GM23338 (cell line): ENCODE measurements around the gene UBL7. TPM values are rescaled to one million over a fixed set of nuclear protein-coding genes. Genes with fewer than 3 reads are reported as not detected.
A peak's percentile ranks its signal among the peaks of the same experiment; 100 is the strongest.

Source experiments
- ATAC-seq: fragments of 200-7000 bp; cut with Tn5 transposase; 3 replicates; pipeline ENCODE4 v1.9.1; 2020
- DNase-seq: peaks from one replicate; pipeline ENCODE4 v3.0.0-alpha.2; 2015; ENCODE audit warnings: low spot score
- H2AFZ ChIP-seq: fragments of 200-600 bp; sonication (generic); 2 replicates; pipeline ENCODE4 v1.8.0; 2016; ENCODE audit warnings: antibody characterized with exemption, mild to moderate bottlenecking, moderate library complexity
- H3F3A ChIP-seq: fragments of 200-600 bp; sonication (generic); replicated peaks from 2 replicates; pipeline ENCODE4 v1.8.0; 2017; ENCODE audit warnings: antibody characterized with exemption, mixed run types, low read depth
- H3K27ac ChIP-seq: fragments of 200-600 bp; sonication (generic); 2 replicates; pipeline ENCODE4 v1.6.1; 2016; ENCODE audit warnings: low read depth
- H3K27me3 ChIP-seq: fragments of 200-600 bp; sonication (generic); 2 replicates; pipeline ENCODE4 v1.8.0; 2016; ENCODE audit warnings: mild to moderate bottlenecking, mixed run types, moderate library complexity; ENCODE audit not compliant: insufficient read depth
- H3K36me3 ChIP-seq: fragments of 200-600 bp; sonication (generic); 2 replicates; pipeline ENCODE4 v1.8.0; 2016; ENCODE audit warnings: mild to moderate bottlenecking; ENCODE audit not compliant: insufficient read depth
- H3K4me1 ChIP-seq: fragments of 200-600 bp; sonication (generic); 2 replicates; pipeline ENCODE4 v1.8.0; 2016; ENCODE audit warnings: mild to moderate bottlenecking, moderate library complexity; ENCODE audit not compliant: insufficient read depth
- H3K4me2 ChIP-seq: fragments of 200-600 bp; sonication (generic); 2 replicates; pipeline ENCODE4 v1.7.1; 2017; ENCODE audit warnings: mixed run types
- H3K4me3 ChIP-seq: fragments of 200-600 bp; sonication (generic); 2 replicates; pipeline ENCODE4 v1.6.1; 2016; ENCODE audit warnings: mixed run types
- H3K79me2 ChIP-seq: fragments of 200-600 bp; sonication (generic); replicated peaks from 2 replicates; pipeline ENCODE4 v1.8.0; 2017; ENCODE audit warnings: mild to moderate bottlenecking; ENCODE audit not compliant: insufficient read depth
- H3K9me2 ChIP-seq: fragments of 200-600 bp; sonication (generic); 2 replicates; pipeline ENCODE4 v1.8.0; 2017; ENCODE audit not compliant: insufficient read depth
- H4K20me1 ChIP-seq: fragments of 200-600 bp; sonication (generic); replicated peaks from 2 replicates; pipeline ENCODE4 v1.8.0; 2017; ENCODE audit warnings: mild to moderate bottlenecking; ENCODE audit not compliant: insufficient read depth
- H3K27ac Mint-ChIP-seq: 2 replicates; pipeline ENCODE4 v1.8.0; 2020; ENCODE audit warnings: inconsistent platforms, mild to moderate bottlenecking, moderate library complexity, mixed read lengths
- H3K27me3 Mint-ChIP-seq: 3 replicates; pipeline ENCODE4 v1.8.0; 2022; ENCODE audit warnings: low read depth, mild to moderate bottlenecking, moderate library complexity, mixed read lengths, inconsistent platforms; ENCODE audit not compliant: insufficient read depth, poor library complexity
- H3K36me3 Mint-ChIP-seq: 3 replicates; pipeline ENCODE4 v1.8.0; 2021; ENCODE audit warnings: low read depth, mild to moderate bottlenecking, inconsistent platforms, moderate library complexity, mixed read lengths
- H3K4me1 Mint-ChIP-seq: 3 replicates; pipeline ENCODE4 v1.8.0; 2020; ENCODE audit warnings: mild to moderate bottlenecking, inconsistent platforms, mixed read lengths
- H3K4me3 Mint-ChIP-seq: 3 replicates; pipeline ENCODE4 v1.8.0; 2021; ENCODE audit warnings: moderate library complexity, mild to moderate bottlenecking, inconsistent platforms, mixed read lengths
- H3K9me3 Mint-ChIP-seq: 3 replicates; pipeline ENCODE4 v1.8.0; 2020; ENCODE audit warnings: moderate library complexity, mild to moderate bottlenecking, inconsistent platforms, mixed read lengths
- CREB1 ChIP-seq: fragments of 250-450 bp; sonication (Bioruptor Pico); IDR thresholded peaks from 2 replicates; pipeline ENCODE4 v1.5.0; 2020; ENCODE audit warnings: low read depth, mild to moderate bottlenecking, moderate library complexity
- EZH2 ChIP-seq: fragments of 200-600 bp; sonication (generic); IDR thresholded peaks from one replicate; pipeline ENCODE4 v1.8.0; 2017; ENCODE audit warnings: antibody characterized with exemption, mild to moderate bottlenecking, low read depth; ENCODE audit not compliant: unreplicated experiment
- EZH2phosphoT487 ChIP-seq: fragments of 200-600 bp; sonication (generic); IDR thresholded peaks from one replicate; pipeline ENCODE4 v1.8.1; 2018; ENCODE audit warnings: antibody characterized with exemption; ENCODE audit not compliant: unreplicated experiment
- JUNB ChIP-seq: IDR thresholded peaks from one replicate; pipeline ENCODE4 v1.6.1; 2016; ENCODE audit warnings: antibody characterized with exemption; ENCODE audit not compliant: unreplicated experiment
- POLR2AphosphoS5 ChIP-seq: IDR thresholded peaks from 2 replicates; pipeline ENCODE4 v1.6.1; 2016; ENCODE audit warnings: antibody characterized with exemption, low read depth
- ZNF331 ChIP-seq: fragments of 250-450 bp; sonication (Bioruptor Pico); IDR thresholded peaks from 2 replicates; pipeline ENCODE4 v1.5.0; 2020; ENCODE audit warnings: low read depth, mild to moderate bottlenecking, moderate library complexity
- polyA plus RNA-seq: library from polyadenylated mRNA; unstranded; fragments of >200 nt; fragmentation: Nextera tagmentation; extraction: Ambion mirVana; gene quantifications from 2 replicates; pipeline ENCODE4 v1.2.1, GENCODE V29; 2016
- total RNA-seq: library from RNA; depleted of rRNA; stranded (reverse); fragments of >200 nt; shearing (Covaris generic); gene quantifications from 2 replicates; pipeline ENCODE4 v1.2.3, GENCODE V29; 2014
- TF ChIP-seq, protein P1 (sequence below): IDR thresholded peaks from one replicate; pipeline ENCODE4 v1.6.1; 2018; ENCODE audit warnings: antibody characterized with exemption; ENCODE audit not compliant: unreplicated experiment

UBL7 gene
- total and polyA plus RNA-seq, 2 experiments from 2014 or later, result 73.7 to 99.2 TPM

DNA sequence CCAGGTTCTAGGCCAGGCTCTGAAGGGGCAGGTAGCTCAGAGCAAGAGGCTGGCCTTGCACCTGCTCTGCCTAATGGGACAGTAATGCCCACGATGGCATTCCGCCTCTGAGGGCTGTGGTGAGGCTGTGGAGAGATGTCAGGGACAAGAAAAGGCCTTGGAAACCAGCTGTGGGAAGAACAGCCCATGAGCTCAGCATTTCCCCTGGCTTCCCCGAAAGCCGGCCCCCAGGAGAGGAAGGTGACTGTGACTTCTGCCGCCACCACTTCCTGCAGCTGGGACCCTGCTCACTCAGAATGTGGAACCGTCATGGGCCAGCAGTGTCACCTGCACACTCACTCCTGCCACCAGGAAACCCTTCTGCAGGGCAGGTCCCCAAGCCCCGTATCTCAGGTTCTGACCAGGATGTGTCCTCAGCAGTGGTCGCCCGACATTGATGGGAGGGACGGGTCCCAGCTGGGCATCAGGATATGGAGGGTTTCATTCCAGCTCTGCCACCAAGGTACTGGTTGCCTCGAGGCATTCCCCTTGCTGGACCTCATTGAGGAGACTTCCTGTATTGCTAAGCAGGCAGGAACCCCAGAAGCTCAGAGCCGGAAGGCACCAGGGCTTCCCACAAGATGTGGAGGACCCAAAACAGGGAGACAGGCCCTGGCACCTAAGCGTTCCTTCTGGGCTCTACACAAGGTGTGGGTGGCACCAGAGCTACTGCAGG is 57.9 kb downstream of the UBL7 start:
- H3K27me3 ChIP-seq, result no peaks in the 10 kb centered on the region
- H3K27ac ChIP-seq, result no peak overlapping the region
- peaks cover 9% of the 10 kb centered on the region; the same call in 1 of the 2 replicates for H3K4me1 ChIP-seq
- no peaks in the 10 kb centered on the region for H3K79me2 ChIP-seq
- no peak for TF ChIP-seq EZH2
- H3K4me3 Mint-ChIP-seq, result no peak overlapping the region
- H3K9me3 Mint-ChIP-seq, result no peaks in the 10 kb centered on the region
- H2AFZ ChIP-seq, result no peak overlapping the region
- H3K9me2 ChIP-seq, result no peaks in the 10 kb centered on the region
- H3K27me3 Mint-ChIP-seq, result peaks cover 14% of the 10 kb centered on the region
- peaks cover 24% of the 10 kb centered on the region for H3K4me1 Mint-ChIP-seq
- H3K27ac Mint-ChIP-seq, result no peak overlapping the region
- H3F3A ChIP-seq, result no peaks in the 10 kb centered on the region
- ATAC-seq (no peak), DNase-seq (no peak)
- H3K36me3 ChIP-seq, result no peaks in the 10 kb centered on the region
- H3K36me3 Mint-ChIP-seq, result no peaks in the 10 kb centered on the region
- H4K20me1 ChIP-seq, result no peaks in the 10 kb centered on the region
- H3K4me2 ChIP-seq, result no peak overlapping the region
- no peak overlapping the region for H3K4me3 ChIP-seq

DNA sequence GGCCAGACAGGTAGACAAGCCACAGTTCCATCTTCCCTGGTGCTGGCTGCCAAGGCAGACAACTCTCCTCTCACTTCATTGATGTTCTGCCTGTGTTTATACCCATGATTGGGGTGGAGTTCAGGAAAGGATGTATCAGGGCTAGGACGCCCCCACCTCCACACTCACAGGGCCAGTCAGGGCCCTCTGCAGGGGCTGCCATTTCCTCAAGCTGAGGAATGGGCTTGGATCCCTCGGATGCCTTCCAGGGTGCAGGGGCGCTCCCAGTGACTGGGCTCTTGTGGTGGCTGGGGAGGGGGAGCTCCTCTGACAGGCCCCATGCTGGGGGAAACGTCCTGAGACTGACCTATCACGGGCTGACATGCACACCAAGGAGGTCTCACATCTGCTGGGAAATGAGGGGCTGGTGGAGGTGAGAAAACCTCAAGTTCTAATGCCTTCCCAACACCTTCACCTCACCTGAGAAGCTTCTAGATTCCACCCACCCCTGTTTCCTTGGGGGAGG is 58.6 kb downstream of the UBL7 start:
- Histone ChIP-seq H3F3A (no peaks in the 10 kb centered on the region), H3K4me3 (no peak overlapping the region), H2AFZ (no peak overlapping the region), H3K4me1 (peaks cover 9% of the 10 kb centered on the region; the same call in 1 of the 2 replicates), H3K79me2 (no peaks in the 10 kb centered on the region), H4K20me1 (no peaks in the 10 kb centered on the region), H3K27ac (no peak overlapping the region), H3K4me2 (no peak overlapping the region), H3K9me2 (no peaks in the 10 kb centered on the region), H3K27me3 (no peaks in the 10 kb centered on the region), H3K36me3 (no peaks in the 10 kb centered on the region)
- Mint-ChIP-seq H3K27me3 (peaks cover 14% of the 10 kb centered on the region), H3K9me3 (no peaks in the 10 kb centered on the region), H3K4me1 (peaks cover 22% of the 10 kb centered on the region), H3K36me3 (no peaks in the 10 kb centered on the region), H3K27ac (no peak overlapping the region), H3K4me3 (no peak overlapping the region)
- TF ChIP-seq JUNB (no peak), ZNF331 (CRISPR knock-in tag) (no peak), POLR2AphosphoS5 (no peak), CREB1 (CRISPR knock-in tag) (no peak)
- DNase-seq (no peak), ATAC-seq (no peak)

DNA sequence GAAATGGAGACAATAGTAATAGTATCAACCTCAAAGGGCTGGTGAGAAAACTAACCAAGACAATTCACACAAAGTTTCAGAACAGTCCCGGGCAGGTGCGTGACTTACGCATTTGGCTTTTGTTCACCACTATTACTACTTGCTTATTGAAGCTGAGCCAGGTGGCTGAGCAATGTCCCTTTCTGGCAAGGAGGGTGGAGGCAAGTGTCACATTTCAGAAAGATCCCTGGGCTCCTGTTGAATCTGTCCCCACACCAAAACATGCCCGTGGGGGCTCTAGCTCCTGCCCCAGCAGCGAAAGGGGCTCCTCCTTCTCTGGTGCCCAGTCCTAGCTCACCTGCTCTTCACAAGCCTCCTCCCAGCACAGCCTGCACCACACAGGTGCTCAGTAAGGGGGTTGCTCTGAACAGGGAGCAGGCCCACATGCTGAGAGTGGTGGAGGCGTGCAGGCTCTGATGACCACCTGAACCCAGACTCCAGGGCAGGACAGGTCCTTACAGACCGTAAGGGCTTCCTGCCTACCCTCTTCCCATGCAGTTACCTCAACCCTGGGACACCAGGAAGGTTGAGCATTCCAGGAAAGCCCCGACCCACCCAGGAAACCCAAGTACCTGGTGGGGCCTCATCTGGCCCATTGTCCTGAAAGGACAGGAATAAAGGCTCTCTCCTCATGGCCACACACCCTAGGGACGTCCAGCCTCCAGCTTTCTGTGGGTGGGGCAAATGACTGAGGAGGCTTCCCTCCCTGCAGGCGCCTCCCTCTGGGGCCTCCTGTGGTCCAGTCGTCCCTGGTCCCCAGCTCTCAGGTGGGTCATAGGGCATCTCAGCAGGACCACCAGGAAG is 59.8 kb downstream of the UBL7 start:
- H3F3A ChIP-seq, result no peaks in the 10 kb centered on the region
- H3K27ac ChIP-seq, result no peak overlapping the region
- no peak for DNase-seq
- no peaks in the 10 kb centered on the region for H3K36me3 Mint-ChIP-seq
- H3K9me2 ChIP-seq, result no peaks in the 10 kb centered on the region
- H3K4me1 ChIP-seq, result peaks cover 5% of the 10 kb centered on the region; the same call in 1 of the 2 replicates
- no peak overlapping the region for H2AFZ ChIP-seq
- no peak overlapping the region for H3K4me2 ChIP-seq
- peak overlapping the region; percentile 87; the same call in 1 of the 2 replicates for H3K27ac Mint-ChIP-seq
- TF ChIP-seq, protein P1, sequence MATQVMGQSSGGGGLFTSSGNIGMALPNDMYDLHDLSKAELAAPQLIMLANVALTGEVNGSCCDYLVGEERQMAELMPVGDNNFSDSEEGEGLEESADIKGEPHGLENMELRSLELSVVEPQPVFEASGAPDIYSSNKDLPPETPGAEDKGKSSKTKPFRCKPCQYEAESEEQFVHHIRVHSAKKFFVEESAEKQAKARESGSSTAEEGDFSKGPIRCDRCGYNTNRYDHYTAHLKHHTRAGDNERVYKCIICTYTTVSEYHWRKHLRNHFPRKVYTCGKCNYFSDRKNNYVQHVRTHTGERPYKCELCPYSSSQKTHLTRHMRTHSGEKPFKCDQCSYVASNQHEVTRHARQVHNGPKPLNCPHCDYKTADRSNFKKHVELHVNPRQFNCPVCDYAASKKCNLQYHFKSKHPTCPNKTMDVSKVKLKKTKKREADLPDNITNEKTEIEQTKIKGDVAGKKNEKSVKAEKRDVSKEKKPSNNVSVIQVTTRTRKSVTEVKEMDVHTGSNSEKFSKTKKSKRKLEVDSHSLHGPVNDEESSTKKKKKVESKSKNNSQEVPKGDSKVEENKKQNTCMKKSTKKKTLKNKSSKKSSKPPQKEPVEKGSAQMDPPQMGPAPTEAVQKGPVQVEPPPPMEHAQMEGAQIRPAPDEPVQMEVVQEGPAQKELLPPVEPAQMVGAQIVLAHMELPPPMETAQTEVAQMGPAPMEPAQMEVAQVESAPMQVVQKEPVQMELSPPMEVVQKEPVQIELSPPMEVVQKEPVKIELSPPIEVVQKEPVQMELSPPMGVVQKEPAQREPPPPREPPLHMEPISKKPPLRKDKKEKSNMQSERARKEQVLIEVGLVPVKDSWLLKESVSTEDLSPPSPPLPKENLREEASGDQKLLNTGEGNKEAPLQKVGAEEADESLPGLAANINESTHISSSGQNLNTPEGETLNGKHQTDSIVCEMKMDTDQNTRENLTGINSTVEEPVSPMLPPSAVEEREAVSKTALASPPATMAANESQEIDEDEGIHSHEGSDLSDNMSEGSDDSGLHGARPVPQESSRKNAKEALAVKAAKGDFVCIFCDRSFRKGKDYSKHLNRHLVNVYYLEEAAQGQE, result no peak
- TF ChIP-seq CREB1 (CRISPR knock-in tag) (no peak), POLR2AphosphoS5 (no peak), EZH2phosphoT487 (no peak), ZNF331 (CRISPR knock-in tag) (no peak), EZH2 (no peak)
- no peaks in the 10 kb centered on the region for H3K27me3 ChIP-seq
- peaks cover 14% of the 10 kb centered on the region for H3K27me3 Mint-ChIP-seq
- ATAC-seq, result peak; percentile 17; the same call in 2 of the 3 replicates
- peaks cover 18% of the 10 kb centered on the region for H3K4me1 Mint-ChIP-seq
- no peak overlapping the region for H3K4me3 ChIP-seq
- no peaks in the 10 kb centered on the region for H3K36me3 ChIP-seq
- no peaks in the 10 kb centered on the region for H4K20me1 ChIP-seq
- no peaks in the 10 kb centered on the region for H3K79me2 ChIP-seq
- H3K9me3 Mint-ChIP-seq, result no peaks in the 10 kb centered on the region
- H3K4me3 Mint-ChIP-seq, result no peak overlapping the region
